WERI-Rb-1 (cell line): ENCODE measurements around the gene CXXC4.

Source experiments
- DNase-seq: peaks from one replicate; pipeline ENCODE4 v3.0.0-alpha.2; 2020
- H3K27ac ChIP-seq: fragments of 250-450 bp; sonication (Bioruptor Pico); 2 replicates; pipeline ENCODE4 v1.5.1; 2020; ENCODE audit warnings: mild to moderate bottlenecking, moderate library complexity
- H3K27me3 ChIP-seq: fragments of 250-450 bp; sonication (Bioruptor Pico); 2 replicates; pipeline ENCODE4 v1.5.1; 2021; ENCODE audit warnings: mild to moderate bottlenecking, low read depth, moderate library complexity; ENCODE audit not compliant: insufficient read depth, severe bottlenecking
- H3K36me3 ChIP-seq: fragments of 250-450 bp; sonication (Bioruptor Pico); 2 replicates; pipeline ENCODE4 v1.5.1; 2020; ENCODE audit warnings: mild to moderate bottlenecking, moderate library complexity
- H3K4me3 ChIP-seq: 2 replicates; pipeline ENCODE4 v1.5.1; 2011; ENCODE audit warnings: low read depth, mild to moderate bottlenecking, control low read depth, low read length
- H3K9me3 ChIP-seq: fragments of 250-450 bp; sonication (Bioruptor Pico); 2 replicates; pipeline ENCODE4 v1.5.1; 2021; ENCODE audit warnings: mild to moderate bottlenecking, moderate library complexity; ENCODE audit not compliant: severe bottlenecking
- CTCF ChIP-seq: IDR thresholded peaks from 2 replicates; pipeline ENCODE4 v1.5.1; 2011; ENCODE audit warnings: low read depth, mild to moderate bottlenecking, control low read depth, inconsistent platforms, low read length

CXXC4 gene

GRCh38 chr4:104494822-104495559 lies at the start of gene CXXC4:
CXXC4 (minus strand) TSS chr4:104494894; CDS start chr4:104491802, 3,092 bp downstream.
- no peaks in the 10 kb centered on the region for H3K27me3 ChIP-seq
- DNase-seq = peak; percentile 95
- TF ChIP-seq CTCF = no peak
- 0 out of 2 replicates have a peak, but pooled peaks cover 2% of the 10 kb centered on the region for H3K36me3 ChIP-seq
- H3K4me3 ChIP-seq = peak within 1 kb of the TSS; percentile 82
- peak within 1 kb of the TSS; percentile 98 for H3K27ac ChIP-seq
- no peaks in the 10 kb centered on the region for H3K9me3 ChIP-seq

GRCh38 chr4:104533156-104533555 lies 38.5 kb upstream of the CXXC4 start:
- TF ChIP-seq CTCF = no peak
- Histone ChIP-seq H3K36me3 (no peaks in the 10 kb centered on the region), H3K27ac (no peak overlapping the region), H3K27me3 (no peaks in the 10 kb centered on the region), H3K9me3 (peaks cover 2% of the 10 kb centered on the region), H3K4me3 (no peak overlapping the region)
- no peak for DNase-seq

- DNase-seq = no peak
- TF ChIP-seq CTCF = no peak
- no peaks in the 10 kb centered on the region for H3K27me3 ChIP-seq
- H3K27ac ChIP-seq = no peak overlapping the region
- H3K4me3 ChIP-seq = no peak overlapping the region
- H3K36me3 ChIP-seq = no peaks in the 10 kb centered on the region
- peaks cover 2% of the 10 kb centered on the region for H3K9me3 ChIP-seq
Observed at GRCh38 chr4:104532677-104533076, 38.0 kb upstream of the CXXC4 start.

- Histone ChIP-seq H3K36me3 (no peaks in the 10 kb centered on the region), H3K27ac (no peak overlapping the region), H3K4me3 (no peak overlapping the region), H3K27me3 (no peaks in the 10 kb centered on the region), H3K9me3 (peaks cover 2% of the 10 kb centered on the region)
- no peak for DNase-seq
- 0 out of 2 replicates have a peak, but pooled peaks have one; percentile 4 for TF ChIP-seq CTCF
Observed at GRCh38 chr4:104531390-104531789, 36.7 kb upstream of the CXXC4 start.

- no peaks in the 10 kb centered on the region for H3K36me3 ChIP-seq
- no peak overlapping the region for H3K27ac ChIP-seq
- H3K4me3 ChIP-seq = no peak overlapping the region
- no peaks in the 10 kb centered on the region for H3K9me3 ChIP-seq
- no peak for TF ChIP-seq CTCF
- DNase-seq = no peak
- no peaks in the 10 kb centered on the region for H3K27me3 ChIP-seq
Observed at GRCh38 chr4:104530426-104530825, 35.7 kb upstream of the CXXC4 start.

GRCh38 chr4:104524591-104524990 lies 29.9 kb upstream of the CXXC4 start:
- DNase-seq = no peak

More at GRCh38 chr4:104524591-104524990, 29.9 kb upstream of the CXXC4 start:
- H3K4me3 ChIP-seq = no peak overlapping the region
- no peaks in the 10 kb centered on the region for H3K36me3 ChIP-seq
- H3K9me3 ChIP-seq = no peaks in the 10 kb centered on the region
- H3K27ac ChIP-seq = no peak overlapping the region
- TF ChIP-seq CTCF = no peak
- no peaks in the 10 kb centered on the region for H3K27me3 ChIP-seq
